GM19452 (cell line): Measurements from ENCODE around the gene CFAP43.

Experiments
- ATAC-seq: cut with Tn5 transposase; IDR thresholded peaks from one replicate; pipeline ENCODE4 v1.9.1; 2021; ENCODE audit not compliant: unreplicated experiment

Gene CFAP43

DNA sequence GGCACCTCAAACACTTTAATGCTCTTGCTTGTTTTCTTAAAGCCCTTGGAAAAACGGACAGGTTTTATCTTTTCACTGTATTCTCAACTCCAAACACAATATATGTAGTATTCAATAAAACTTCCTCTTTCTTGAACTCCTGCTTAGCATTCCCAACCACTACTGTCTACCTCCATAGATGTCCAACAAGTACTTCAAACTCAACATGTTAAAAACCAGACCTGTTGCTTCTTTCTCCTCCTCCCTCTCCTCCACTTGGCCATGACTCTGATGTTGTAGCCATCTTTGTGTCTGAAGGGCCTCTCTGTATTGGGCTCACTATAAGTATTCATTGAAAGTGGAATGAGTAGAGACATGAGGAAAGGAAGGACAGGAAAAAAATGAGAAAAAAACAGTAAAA is 130.3 kb downstream of the CFAP43 start:
- ATAC-seq, result no peak

GRCh38 chr10:104100795-104101194 is 131.4 kb downstream of the CFAP43 start:
- no peak for ATAC-seq

GRCh38 chr10:104099941-104100340 is 132.2 kb downstream of the CFAP43 start:
- no peak for ATAC-seq

- no peak for ATAC-seq
Measured at GRCh38 chr10:104099269-104099668, 132.9 kb downstream of the CFAP43 start.

GRCh38 chr10:104098358-104098925 is 133.7 kb downstream of the CFAP43 start:
- no peak for ATAC-seq

- no peak for ATAC-seq
Measured at GRCh38 chr10:104096692-104097091, 135.5 kb downstream of the CFAP43 start.

DNA sequence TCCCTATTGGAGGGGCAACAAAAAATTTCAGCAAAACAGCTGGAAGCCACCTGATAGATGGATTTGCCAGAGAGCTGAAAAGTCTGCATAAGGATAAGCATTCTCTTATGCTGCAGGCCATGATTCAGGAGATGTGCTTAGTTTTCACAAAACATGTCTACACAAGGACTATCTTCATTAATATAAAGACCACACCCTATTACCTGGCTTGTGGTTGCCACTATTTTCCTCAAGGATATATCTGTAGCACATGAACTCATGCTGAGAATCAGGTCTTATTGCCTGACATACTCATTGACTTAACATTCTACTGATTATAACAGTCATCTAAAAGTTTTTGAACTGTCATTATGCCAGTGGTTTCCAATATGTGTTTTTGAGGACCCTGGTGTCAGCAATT is 139.4 kb downstream of the CFAP43 start:
- ATAC-seq, result no peak

DNA sequence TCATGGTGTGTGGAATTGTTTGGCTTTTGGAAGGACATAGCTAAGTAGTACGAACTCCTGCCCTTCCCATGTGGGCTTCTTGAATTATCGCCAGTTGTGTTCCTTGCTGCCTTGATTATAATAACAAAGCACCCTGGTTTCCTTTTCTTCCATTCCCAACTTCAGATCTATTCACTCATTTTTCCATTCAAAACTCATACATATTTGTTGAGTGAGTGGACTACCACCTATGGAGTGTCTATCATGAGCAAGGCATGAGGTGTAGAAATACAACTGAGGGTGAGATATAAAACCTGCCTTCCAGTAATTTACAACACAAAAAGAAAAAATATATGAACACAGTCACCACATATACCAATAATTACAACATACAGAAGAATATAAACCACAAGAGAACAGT is 141.6 kb downstream of the CFAP43 start:
- ATAC-seq, result no peak

DNA sequence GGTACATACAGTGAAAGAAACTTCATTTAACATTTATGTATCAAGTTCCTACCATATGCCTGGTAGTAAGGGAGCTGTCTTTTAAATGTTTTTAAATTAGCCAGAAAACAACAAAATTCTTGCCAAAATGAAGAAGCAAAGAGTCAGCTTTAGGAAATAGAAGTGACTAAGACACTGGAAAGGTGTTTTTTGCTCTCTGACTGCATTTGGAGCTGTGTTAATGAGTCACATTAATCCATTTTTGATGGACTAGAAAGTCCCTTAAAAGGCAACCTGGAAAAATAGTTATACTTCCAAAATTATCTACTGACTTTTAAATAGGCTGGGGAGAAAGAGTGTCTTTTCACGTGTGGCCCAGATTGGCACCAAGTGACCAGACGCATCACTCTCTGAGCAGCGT is 142.5 kb downstream of the CFAP43 start:
- no peak for ATAC-seq

- ATAC-seq, result no peak
Measured at GRCh38 chr10:104088239-104088638, 143.9 kb downstream of the CFAP43 start.

GRCh38 chr10:104085801-104086400 is 146.3 kb downstream of the CFAP43 start, which contains the start of gene COL17A1:
Gene COL17A1 (minus strand): TSS chr10:104085880. CDS start chr10:104080673, 5,207 bp downstream.
- ATAC-seq, result no peak

- ATAC-seq, result no peak
Measured at GRCh38 chr10:104084482-104085142, 147.6 kb downstream of the CFAP43 start.

GRCh38 chr10:104081998-104082397 is 150.2 kb downstream of the CFAP43 start:
- ATAC-seq, result no peak

DNA sequence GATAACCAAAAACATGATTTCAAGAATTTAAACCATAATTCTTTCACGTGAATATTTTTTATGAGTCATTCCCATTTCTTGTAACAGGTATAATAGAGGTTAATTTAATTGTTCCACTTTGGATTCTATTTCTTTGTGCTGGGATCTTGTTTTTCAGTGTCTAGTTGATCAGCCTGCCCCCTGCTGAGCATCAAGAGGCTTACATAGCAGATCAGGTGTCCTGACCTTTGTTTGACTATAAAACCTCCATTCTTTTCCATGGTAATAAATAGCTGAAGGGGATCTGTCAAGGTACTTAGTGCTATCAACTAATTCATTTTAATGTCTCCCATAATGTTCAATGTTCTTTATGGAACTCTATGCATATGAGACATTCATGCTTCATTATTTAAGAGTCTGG is 151.4 kb downstream of the CFAP43 start:
- no peak for ATAC-seq
